H1 (cell line): ENCODE measurements around the gene SMARCC1. TPM values are rescaled to one million over a fixed set of nuclear protein-coding genes. Genes with fewer than 3 reads are reported as not detected.

ENCODE experiments used
- CTCF ChIA-PET: fragments of 300-600 bp; sonication (Branson Sonifier 250); formaldehyde crosslinking; loops from one replicate; lab custom pipeline; 2021; ENCODE audit not compliant: partially characterized antibody; lab: Charles Lee
- POLR2A ChIA-PET: fragments of 300-600 bp; sonication (Branson Sonifier 250); formaldehyde crosslinking; loops from one replicate; lab custom pipeline; 2021; ENCODE audit warnings: inconsistent platforms; ENCODE audit not compliant: partially characterized antibody; lab: Charles Lee
- DNase-seq, 2 experiments: peaks; one replicate each; pipeline versions ENCODE4 v3.0.0 to v3.0.0-alpha.2; 2010 to 2022; ENCODE audit warnings: low spot score in 2 of 2, low read depth in 1 of 2, mixed read lengths in 1 of 2
- FAIRE-seq: peaks from 2 replicates; lab custom pipeline; 2011; peaks lifted over from hg19 to GRCh38; lab: Jason Lieb, UNC
- H2AFZ ChIP-seq: 2 replicates; pipeline ENCODE4 v1.8.1; 2012; ENCODE audit warnings: low read length, inconsistent platforms
- H2AK5ac ChIP-seq: 2 replicates; pipeline ENCODE4 v1.6.1; 2013; ENCODE audit warnings: low read depth, low read length
- H2BK120ac ChIP-seq: replicated peaks from 2 replicates; pipeline ENCODE3; 2013; ENCODE audit warnings: low read depth, low read length, inconsistent platforms
- H2BK12ac ChIP-seq: 2 replicates; pipeline ENCODE4 v1.6.1; 2013; ENCODE audit warnings: low read depth, low read length
- H2BK15ac ChIP-seq: 2 replicates; pipeline ENCODE4 v1.6.1; 2013; ENCODE audit warnings: low read length
- H2BK20ac ChIP-seq: 2 replicates; pipeline ENCODE4 v1.6.1; 2013; ENCODE audit warnings: low read length
- H2BK5ac ChIP-seq: 2 replicates; pipeline ENCODE4 v1.6.1; 2013; ENCODE audit warnings: low read depth, low read length
- H3K14ac ChIP-seq: 2 replicates; pipeline ENCODE4 v1.6.1; 2013; ENCODE audit warnings: inconsistent platforms; ENCODE audit not compliant: insufficient read length
- H3K18ac ChIP-seq: 2 replicates; pipeline ENCODE4 v1.6.1; 2013; ENCODE audit warnings: low read length; ENCODE audit errors: extremely low read depth
- H3K23ac ChIP-seq: 2 replicates; pipeline ENCODE4 v1.6.1; 2013; ENCODE audit warnings: inconsistent platforms; ENCODE audit not compliant: insufficient read length
- H3K23me2 ChIP-seq: 2 replicates; pipeline ENCODE4 v1.6.1; 2013; ENCODE audit warnings: low read depth, low read length
- H3K27ac ChIP-seq: 2 replicates; pipeline ENCODE4 v1.6.1; 2011; ENCODE audit warnings: low read depth, low read length, inconsistent platforms
- H3K27me3 ChIP-seq, 4 experiments: replicated peaks in 1 of 4; 1 replicate in 1 of 4; 2 replicates in 3 of 4; pipeline versions ENCODE4 v1.6.1 to v1.8.1; 2011 to 2013; ENCODE audit warnings: low read length in 3 of 4, mild to moderate bottlenecking in 3 of 4, inconsistent platforms in 2 of 4, mixed read lengths in 2 of 4, moderate library complexity in 1 of 4; ENCODE audit not compliant: control insufficient read depth in 3 of 4, insufficient read depth in 3 of 4; ENCODE audit errors: extremely low read depth in 1 of 4
- H3K36me3 ChIP-seq, 4 experiments: 2 replicates each; pipeline versions ENCODE4 v1.6.1 to v1.8.1; 2011 to 2013; ENCODE audit warnings: mild to moderate bottlenecking in 4 of 4, low read length in 3 of 4, moderate library complexity in 2 of 4, control low read depth in 1 of 4, inconsistent platforms in 1 of 4; ENCODE audit not compliant: insufficient read depth in 4 of 4, control insufficient read depth in 2 of 4
- H3K4ac ChIP-seq: replicated peaks from 2 replicates; pipeline ENCODE3; 2013; ENCODE audit warnings: low read length, low read depth, mixed read lengths, inconsistent platforms; ENCODE audit not compliant: insufficient read length
- H3K4me1 ChIP-seq, 4 experiments: replicated peaks in 1 of 4; 1 replicate in 1 of 4; 2 replicates in 3 of 4; pipeline versions ENCODE4 v1.6.1 to v1.8.1; 2011 to 2013; ENCODE audit warnings: low read length in 3 of 4, inconsistent platforms in 2 of 4, mixed read lengths in 1 of 4; ENCODE audit not compliant: insufficient read depth in 4 of 4, control insufficient read depth in 3 of 4
- H3K4me2 ChIP-seq, 2 experiments: 2 replicates each; pipeline versions ENCODE4 v1.6.1 to v1.8.1; 2011 to 2013; ENCODE audit warnings: low read depth in 2 of 2, low read length in 2 of 2, control low read depth in 1 of 2, inconsistent platforms in 1 of 2, mild to moderate bottlenecking in 1 of 2; ENCODE audit not compliant: insufficient read depth in 1 of 2
- H3K4me3 ChIP-seq, 4 experiments: fragments of 200-600, 300-600 bp in 1 of 4; sonication (generic), shearing (Covaris generic), sonication (Bioruptor Twin) in 1 of 4; 2 replicates each; pipeline versions ENCODE4 v1.5.1 to v1.8.1; 2011 to 2016; ENCODE audit warnings: low read length in 4 of 4, low read depth in 3 of 4, control low read depth in 2 of 4, inconsistent platforms in 2 of 4, mild to moderate bottlenecking in 2 of 4, mixed read lengths in 1 of 4, moderate library complexity in 1 of 4; ENCODE audit not compliant: insufficient read depth in 2 of 4; ENCODE audit errors: extremely low read depth in 1 of 4
- H3K56ac ChIP-seq: replicated peaks from 2 replicates; pipeline ENCODE3; 2013; ENCODE audit warnings: low read depth, mild to moderate bottlenecking, mixed read lengths, low read length, inconsistent platforms; ENCODE audit not compliant: insufficient read length
- H3K79me1 ChIP-seq: 2 replicates; pipeline ENCODE4 v1.6.1; 2013; ENCODE audit warnings: low read depth, low read length, control low read depth
- H3K79me2 ChIP-seq, 2 experiments: 2 replicates each; pipeline versions ENCODE4 v1.6.1 to v1.8.1; 2012 to 2013; ENCODE audit warnings: low read length in 2 of 2, mild to moderate bottlenecking in 2 of 2, inconsistent platforms in 1 of 2; ENCODE audit not compliant: insufficient read depth in 2 of 2, control insufficient read depth in 1 of 2
- H3K9ac ChIP-seq, 4 experiments: replicated peaks in 1 of 4; 1 replicate in 1 of 4; 2 replicates in 3 of 4; pipeline versions ENCODE4 v1.6.1 to v1.8.1; 2011 to 2013; ENCODE audit warnings: low read depth in 3 of 4, low read length in 3 of 4, control low read depth in 2 of 4, mild to moderate bottlenecking in 2 of 4, moderate library complexity in 2 of 4, inconsistent platforms in 1 of 4; ENCODE audit errors: extremely low read depth in 1 of 4
- H3K9me3 ChIP-seq, 2 experiments: 2 replicates each; pipeline versions ENCODE4 v1.6.1 to v1.8.1; 2012 to 2013; ENCODE audit warnings: mild to moderate bottlenecking in 2 of 2, moderate library complexity in 2 of 2, control low read depth in 1 of 2, inconsistent platforms in 1 of 2, low read depth in 1 of 2, low read length in 1 of 2, mixed read lengths in 1 of 2; ENCODE audit not compliant: insufficient read depth in 2 of 2
- H4K20me1 ChIP-seq, 2 experiments: replicated peaks in 1 of 2; 2 replicates each; pipeline versions ENCODE3 to v1.8.1; 2011 to 2013; ENCODE audit warnings: inconsistent platforms in 2 of 2, low read length in 2 of 2, mild to moderate bottlenecking in 1 of 2; ENCODE audit not compliant: insufficient read depth in 2 of 2, control insufficient read depth in 1 of 2
- H4K5ac ChIP-seq: 2 replicates; pipeline ENCODE4 v1.6.1; 2013; ENCODE audit warnings: low read length, low read depth, mixed read lengths, inconsistent platforms; ENCODE audit not compliant: insufficient read length
- H4K8ac ChIP-seq: 2 replicates; pipeline ENCODE4 v1.8.0; 2013; ENCODE audit warnings: mild to moderate bottlenecking, moderate library complexity, low read length, inconsistent platforms; ENCODE audit not compliant: insufficient read depth; ENCODE audit errors: extremely low read depth
- H4K91ac ChIP-seq: replicated peaks from 2 replicates; pipeline ENCODE3; 2013; ENCODE audit warnings: low read length, mixed read lengths, inconsistent platforms; ENCODE audit not compliant: insufficient read length
- RNF2 ChIP-seq: fragments of 200-900, 300-1000 bp; sonication (generic); IDR thresholded peaks from 2 replicates; pipeline ENCODE4 v1.7.1; 2016; ENCODE audit warnings: borderline replicate concordance, low read depth, mild to moderate bottlenecking, antibody characterized with exemption, low read length; ENCODE audit not compliant: poor library complexity, severe bottlenecking; ENCODE audit errors: missing control alignments
- SIRT6 ChIP-seq: IDR thresholded peaks from one replicate; pipeline ENCODE4 v1.7.1; 2012; ENCODE audit warnings: low read length, inconsistent platforms
- TAF7 ChIP-seq: optimal IDR thresholded peaks from 2 replicates; pipeline ENCODE3; 2011; ENCODE audit warnings: low read depth, mild to moderate bottlenecking, inconsistent platforms, low read length, moderate library complexity, borderline replicate concordance
- WGBS, 2 experiments: shearing (Covaris generic) in 1 of 2; methylation state at CpG; one replicate each; pipeline versions ENCODE4 v1.1.6 to v1.1.7; 2013 to 2015; ENCODE audit warnings: low lambda C conversion rate in 2 of 2, mixed read lengths in 2 of 2, inconsistent platforms in 1 of 2, low coverage in 1 of 2, missing lambda C conversion rate in 1 of 2; ENCODE audit not compliant: insufficient replicate concordance in 2 of 2, insufficient coverage in 1 of 2, insufficient read length in 1 of 2; ENCODE audit errors: extremely low coverage in 1 of 2, missing lambda C conversion rate in 1 of 2; 5-methylcytosine and 5-hydroxymethylcytosine counted together
- polyA plus RNA-seq, 7 experiments: library from polyadenylated mRNA; depleted of rRNA in 3 of 7; stranded (reverse) in 5 of 7; unstranded in 2 of 7; fragments of >200 nt in 5 of 7; fragments of 200-250 nt in 2 of 7; gene quantifications; 1 replicate in 5 of 7; 2 replicates in 1 of 7; 4 replicates in 1 of 7; pipeline versions ENCODE4 v1.2.1 to v1.2.3, GENCODE V29; 2011 to 2013; ENCODE audit warnings: missing spikeins in 2 of 7, mixed read lengths in 2 of 7
- total RNA-seq: library from RNA; stranded (reverse); fragmentation: NEBNext Ultra II Directional; extraction: Animal tissue kit (Norgen Biotek cat#: 25700); gene quantifications from 2 replicates; pipeline ENCODE4 v1.2.1, GENCODE V29; 2021

Gene SMARCC1
- total and polyA plus RNA-seq, 2 of the 8 experiments (the other 6 are each of a cell fraction or from before 2014, with no cell fraction given), result 64.1 to 335 TPM

- Histone ChIP-seq H3K18ac (no peak overlapping the region), H4K5ac (no peak overlapping the region), H2BK12ac (no peak overlapping the region), H3K79me2 (peaks cover 0 to 4% of the 10 kb centered on the region in 2 experiments; a peak in 1 of 4 replicates), H2BK5ac (no peak overlapping the region), H3K14ac (no peak overlapping the region), H3K27ac (no peak overlapping the region), H2AFZ (no peak overlapping the region), H2BK20ac (no peak overlapping the region), H3K9me3 (no peaks in the 10 kb centered on the region), H2BK120ac (no peak overlapping the region), H3K27me3 (no peaks in the 10 kb centered on the region), H3K4me3 (no peak overlapping the region), H3K4ac (no peak overlapping the region), H3K36me3 (peaks cover 22 to 64% (median 46%) of the 10 kb centered on the region in 4 experiments), H3K4me2 (no peak overlapping the region), H2BK15ac (no peak overlapping the region), H2AK5ac (no peak overlapping the region), H3K4me1 (no peaks in the 10 kb centered on the region), H4K91ac (no peak overlapping the region), H4K20me1 (peaks cover 0 to 5% of the 10 kb centered on the region in 2 experiments), H3K9ac (no peak overlapping the region), H3K79me1 (no peaks in the 10 kb centered on the region), H3K23ac (no peak overlapping the region), H4K8ac (no peak overlapping the region), H3K23me2 (no peaks in the 10 kb centered on the region), H3K56ac (no peak overlapping the region)
- WGBS, 2 experiments, result 90% methylated on average over 2 of the region's 2 CpGs; no CpG with 5 or more reads in 1 of the 2 experiments
- FAIRE-seq (no peak), DNase-seq (no peak)
- no peak for TF ChIP-seq RNF2
- TF ChIP-seq TAF7, result no peak
- TF ChIP-seq SIRT6, result no peak
- POLR2A ChIA-PET, result no interaction called here
- CTCF ChIA-PET, result no interaction called here
These were observed 177.5 kb downstream of the SMARCC1 start for GRCh38 chr3:47604145-47604544.
